Measurements from ENCODE around the gene MAGI2.

The MAGI2 gene

GRCh38 chr7:78215199-78215598, 1238.3 kb downstream of the MAGI2 start:
- in situ Hi-C loops (cut with MboI; ENCODE audit: low sequenced_read_pairs): no loop called here

- in situ Hi-C loops (cut with MboI; ENCODE audit: low sequenced_read_pairs): no loop called here
Measured at GRCh38 chr7:78213402-78213801, 1240.1 kb downstream of the MAGI2 start.

DNA sequence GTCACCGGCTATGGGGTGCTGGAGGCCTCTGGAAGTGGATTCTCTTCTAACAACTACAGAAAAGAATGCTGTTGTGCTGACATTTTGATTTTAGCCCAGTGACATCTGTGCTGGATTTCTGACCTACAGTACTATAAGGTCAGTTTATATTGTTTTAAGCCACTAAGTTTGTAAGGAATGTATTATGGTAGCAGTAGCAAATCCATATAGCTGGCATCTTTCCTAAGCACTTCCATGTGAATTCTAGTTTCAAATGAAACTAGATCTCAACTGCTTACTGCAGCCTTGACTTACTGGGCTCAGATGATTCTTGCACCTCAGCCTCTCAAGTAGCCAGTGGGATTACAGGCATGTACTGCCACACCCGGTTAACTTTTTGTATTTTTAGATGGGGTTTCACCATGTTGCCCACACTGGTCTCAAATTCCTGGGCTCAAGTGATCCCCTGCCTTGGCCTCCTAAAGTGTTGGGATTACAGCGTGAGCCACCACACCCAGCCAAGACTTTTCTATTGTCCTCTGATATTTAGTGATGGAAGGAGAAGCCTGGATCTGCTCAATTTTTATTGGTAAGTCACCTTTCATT, 1240.9 kb downstream of the MAGI2 start:
- in situ Hi-C loops (cut with MboI; ENCODE audit: low sequenced_read_pairs): no loop called here

- in situ Hi-C loops (cut with MboI; ENCODE audit: low sequenced_read_pairs): no loop called here
Measured at GRCh38 chr7:78207269-78207668, 1246.2 kb downstream of the MAGI2 start.

DNA sequence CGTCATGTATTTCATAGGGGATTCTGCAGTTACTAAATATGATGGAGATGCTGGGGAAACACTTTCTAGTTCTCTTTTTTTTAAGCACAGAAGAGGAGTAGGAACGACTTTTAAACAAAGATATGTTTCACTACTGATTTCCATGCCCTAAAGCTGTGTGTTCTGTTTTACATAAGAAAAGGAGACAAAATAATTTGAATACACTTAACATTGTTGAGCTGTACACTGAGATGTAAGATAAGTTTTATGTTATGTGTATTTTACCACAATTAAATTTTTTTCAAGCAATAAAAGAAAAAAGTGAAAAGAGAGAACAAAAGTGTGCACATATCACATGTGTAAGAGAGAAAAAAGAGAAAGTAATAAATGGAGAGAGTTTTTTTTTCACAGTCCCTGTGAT, 1246.7 kb downstream of the MAGI2 start:
- in situ Hi-C loops (cut with MboI; ENCODE audit: low sequenced_read_pairs): no loop called here

DNA sequence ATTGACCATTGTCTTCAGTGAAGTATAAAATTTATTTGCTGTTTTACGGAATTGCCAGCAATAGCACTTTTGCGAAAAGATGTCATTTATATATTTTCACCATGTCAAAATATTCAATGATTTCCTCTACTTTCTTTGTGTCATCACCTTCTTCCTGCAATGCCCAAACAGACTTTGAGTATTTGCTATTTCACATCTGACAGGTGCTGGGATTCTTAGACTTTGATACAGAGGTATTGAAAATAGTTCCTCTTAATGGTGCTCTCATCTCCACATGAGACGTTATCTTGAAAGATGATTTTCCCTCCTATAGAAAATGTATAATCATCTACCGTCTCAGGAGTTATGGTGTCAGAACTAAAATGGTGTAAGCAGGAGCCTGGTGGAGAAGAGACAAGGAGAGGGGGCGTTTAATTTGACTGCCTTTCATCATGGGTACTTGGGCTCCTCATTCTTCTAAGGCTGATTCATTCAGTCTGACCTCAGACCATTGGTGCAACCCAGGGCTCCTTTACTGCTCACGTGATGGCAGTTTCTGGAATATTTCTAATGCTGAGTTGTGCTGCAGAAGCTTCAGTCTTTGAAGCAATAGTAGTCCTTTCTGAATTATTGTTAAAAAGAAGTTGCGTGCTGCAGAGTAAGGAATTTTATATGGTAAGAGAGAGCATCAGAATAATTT, 1250.3 kb downstream of the MAGI2 start:
- in situ Hi-C loops (cut with MboI; ENCODE audit: low sequenced_read_pairs): no loop called here

GRCh38 chr7:78198756-78199155, 1254.7 kb downstream of the MAGI2 start:
- in situ Hi-C loops (cut with MboI; ENCODE audit: low sequenced_read_pairs): no loop called here

- in situ Hi-C loops (cut with MboI; ENCODE audit: low sequenced_read_pairs): no loop called here
Measured at GRCh38 chr7:78197447-78197846, 1256.0 kb downstream of the MAGI2 start.

DNA sequence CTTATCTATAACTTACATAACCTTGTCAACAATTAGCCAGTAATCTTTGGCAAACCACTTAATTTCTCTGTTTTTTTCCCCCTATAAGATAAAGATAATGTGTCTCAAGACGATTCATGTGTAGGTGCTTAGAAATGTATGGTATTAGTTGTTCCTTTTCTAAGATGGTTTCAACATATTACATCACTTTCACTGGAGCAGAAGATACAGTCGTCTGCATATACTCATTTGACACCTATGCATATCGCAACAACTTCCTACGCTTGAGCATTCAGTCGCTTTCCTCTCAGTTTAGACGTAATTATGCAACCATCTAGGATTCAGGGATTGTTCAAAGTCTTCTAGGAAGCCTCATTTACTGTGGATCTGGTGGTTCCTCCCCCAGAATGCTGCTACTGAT, 1258.2 kb downstream of the MAGI2 start:
- in situ Hi-C loops (cut with MboI; ENCODE audit: low sequenced_read_pairs): no loop called here

DNA sequence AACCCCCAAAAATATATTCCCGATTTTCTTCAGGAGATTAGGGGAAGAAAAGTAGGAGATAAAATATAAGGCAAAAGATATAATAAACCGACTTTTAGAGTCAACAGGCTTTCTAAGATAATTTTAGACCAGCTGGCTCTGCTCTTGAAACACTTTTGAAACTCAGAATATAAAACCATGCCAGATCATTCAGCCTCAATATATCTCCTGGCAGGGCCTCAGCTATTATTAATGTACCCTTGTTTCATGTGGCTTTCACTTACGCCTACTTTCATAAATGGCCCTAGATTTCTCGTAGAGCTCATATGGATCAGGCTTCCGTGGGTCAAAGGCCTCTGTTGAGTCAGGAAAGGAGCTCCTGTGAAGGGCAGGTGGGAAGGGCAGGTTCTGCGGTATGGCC, 1258.9 kb downstream of the MAGI2 start:
- in situ Hi-C loops (cut with MboI; ENCODE audit: low sequenced_read_pairs): no loop called here

- in situ Hi-C loops (cut with MboI; ENCODE audit: low sequenced_read_pairs): no loop called here
Measured at GRCh38 chr7:78191475-78192079, 1261.9 kb downstream of the MAGI2 start.

GRCh38 chr7:78189762-78190161, 1263.7 kb downstream of the MAGI2 start:
- in situ Hi-C loops (cut with MboI; ENCODE audit: low sequenced_read_pairs): no loop called here

DNA sequence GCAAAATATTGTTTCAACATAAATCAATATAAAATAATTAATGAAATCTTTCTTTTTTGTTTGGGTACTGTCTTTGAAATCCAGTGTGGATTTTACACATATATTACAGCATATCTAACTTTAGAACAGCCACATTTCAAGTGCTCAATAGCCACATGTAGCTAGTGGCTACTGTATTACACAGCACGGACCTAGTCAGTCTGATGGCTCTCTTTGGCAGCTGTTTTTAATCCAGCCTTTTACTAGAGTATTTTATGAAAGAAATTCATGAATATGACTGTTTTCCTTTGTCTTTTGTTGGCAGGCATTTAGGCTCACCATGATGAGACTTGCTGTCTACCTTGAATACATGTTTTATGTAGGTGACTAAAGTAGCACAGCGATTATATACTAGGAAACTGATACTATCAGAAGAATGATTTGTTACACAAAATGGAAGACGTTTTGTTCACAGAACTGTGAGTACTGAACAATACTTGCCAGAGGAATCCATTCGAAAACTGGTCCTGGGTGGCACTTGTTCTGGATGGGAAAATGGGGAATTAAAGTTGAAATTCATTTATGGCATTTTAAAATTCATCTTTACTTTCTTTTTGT, 1268.2 kb downstream of the MAGI2 start:
- in situ Hi-C loops (cut with MboI; ENCODE audit: low sequenced_read_pairs): no loop called here

- in situ Hi-C loops (cut with MboI; ENCODE audit: low sequenced_read_pairs): no loop called here
Measured at GRCh38 chr7:78184299-78184698, 1269.2 kb downstream of the MAGI2 start.

DNA sequence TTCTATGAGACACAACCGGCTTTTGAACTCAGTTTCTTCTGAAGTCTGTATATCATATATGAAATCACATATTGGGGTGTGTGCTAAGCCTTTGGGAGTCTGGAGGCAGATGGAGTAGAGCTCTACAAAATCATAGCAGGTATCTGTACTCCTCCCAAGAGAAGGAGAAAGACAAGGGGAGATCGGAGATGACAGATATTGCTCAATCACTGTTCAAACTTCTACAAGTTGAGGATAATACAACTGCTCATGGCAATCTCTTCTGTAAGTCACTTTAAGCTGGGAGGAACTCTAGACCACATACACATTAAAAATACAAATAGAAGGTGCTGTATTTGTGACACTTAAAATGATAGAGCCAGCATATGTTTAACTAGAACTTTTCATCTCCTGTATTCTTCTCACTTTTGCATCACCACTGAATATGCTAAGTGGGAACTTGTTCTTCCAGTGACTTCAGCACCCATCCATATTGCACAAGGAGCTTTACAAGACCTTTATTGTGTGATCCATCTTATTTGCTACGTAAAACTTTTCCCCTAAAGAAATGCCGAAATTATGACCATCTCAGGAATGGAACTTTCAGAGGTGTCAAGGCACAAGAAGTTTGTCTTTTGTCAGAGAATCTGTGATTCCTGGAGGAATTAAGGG, 1273.5 kb downstream of the MAGI2 start:
- in situ Hi-C loops (cut with MboI; ENCODE audit: low sequenced_read_pairs): no loop called here

GRCh38 chr7:78179211-78179610, 1274.3 kb downstream of the MAGI2 start:
- in situ Hi-C loops (cut with MboI; ENCODE audit: low sequenced_read_pairs): no loop called here

DNA sequence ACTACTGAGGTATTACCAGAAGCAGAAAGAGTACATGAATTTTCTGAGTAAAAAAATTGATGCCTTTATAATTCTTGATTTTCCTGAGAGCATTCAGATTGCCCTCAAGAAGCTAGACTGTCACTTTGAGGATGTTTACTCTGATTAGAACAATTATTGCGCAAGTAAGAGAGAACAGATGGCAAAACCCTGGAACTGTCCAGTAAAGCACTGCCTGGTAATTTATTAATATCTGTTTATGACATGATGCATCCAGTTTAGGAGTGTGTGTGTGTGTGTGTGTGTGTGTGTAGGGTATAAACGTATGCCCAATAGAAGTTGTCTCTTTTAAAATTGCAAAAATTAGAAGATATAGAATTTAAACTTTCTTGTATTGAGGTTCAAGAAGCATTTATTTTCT, 1275.1 kb downstream of the MAGI2 start:
- in situ Hi-C loops (cut with MboI; ENCODE audit: low sequenced_read_pairs): no loop called here

- in situ Hi-C loops (cut with MboI; ENCODE audit: low sequenced_read_pairs): no loop called here
Measured at GRCh38 chr7:78176171-78176570, 1277.3 kb downstream of the MAGI2 start.

GRCh38 chr7:78175330-78176100, 1278.0 kb downstream of the MAGI2 start:
- in situ Hi-C loops (cut with MboI; ENCODE audit: low sequenced_read_pairs): no loop called here

- in situ Hi-C loops (cut with MboI; ENCODE audit: low sequenced_read_pairs): no loop called here
Measured at GRCh38 chr7:78173666-78174065, 1279.8 kb downstream of the MAGI2 start.

Data from hTERT RPE-1 (cell line).